ENCODE results near the gene HELZ.

HELZ gene

DNA sequence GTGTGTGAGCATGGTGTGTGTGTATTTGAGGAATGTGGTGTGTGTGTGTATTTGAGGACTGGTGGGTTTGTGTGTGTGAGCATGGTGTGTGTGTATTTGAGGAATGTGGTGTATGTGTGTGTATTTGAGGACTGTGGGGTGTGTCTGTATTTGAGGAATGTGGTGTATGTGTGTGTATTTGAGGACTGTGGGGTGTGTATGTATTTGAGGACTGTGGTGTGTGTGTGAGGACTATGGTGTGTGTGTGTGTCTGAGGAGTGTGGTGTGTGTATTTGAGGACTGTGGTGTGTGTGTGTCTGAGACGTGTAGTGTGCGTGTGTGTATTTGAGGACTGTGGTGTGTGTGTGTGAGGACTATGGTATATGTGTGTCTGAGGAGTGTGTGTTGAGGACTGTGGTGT lies 218.7 kb downstream of the HELZ start:
- DNase-seq (ENCODE audit: low spot score), result no peak

DNA sequence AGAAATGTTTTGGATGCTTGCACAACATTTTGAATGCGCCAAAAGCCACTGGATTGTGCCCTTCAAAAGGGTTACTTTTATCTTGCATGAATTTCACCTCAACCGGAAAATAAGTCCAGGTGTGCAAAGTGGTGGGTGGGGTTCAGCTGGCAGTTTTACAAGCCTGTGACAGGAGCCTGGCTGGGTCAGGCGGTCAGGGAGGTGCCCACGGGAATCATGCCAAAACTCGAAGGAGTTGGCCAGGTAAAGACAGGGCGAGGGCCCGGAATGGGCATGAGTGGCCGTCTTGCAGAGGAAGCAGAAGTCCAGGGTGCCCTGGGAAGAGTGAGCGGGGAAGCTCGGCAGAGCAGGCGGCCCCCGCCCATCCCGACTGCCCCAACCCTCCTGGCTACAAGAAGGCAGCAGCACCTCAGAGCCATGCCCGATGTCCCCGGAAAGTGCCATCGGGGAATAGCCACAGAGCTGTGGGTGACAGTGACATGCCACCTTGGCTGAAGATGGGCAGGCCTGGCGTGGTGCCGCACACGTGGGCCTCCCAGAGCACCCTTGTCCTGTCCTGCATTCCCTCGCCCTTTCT lies 219.7 kb downstream of the HELZ start:
- DNase-seq (ENCODE audit: low spot score), result no peak

- DNase-seq (ENCODE audit: low spot score), result no peak
Observed at GRCh38 chr17:67024736-67025135, 220.3 kb downstream of the HELZ start.

DNA sequence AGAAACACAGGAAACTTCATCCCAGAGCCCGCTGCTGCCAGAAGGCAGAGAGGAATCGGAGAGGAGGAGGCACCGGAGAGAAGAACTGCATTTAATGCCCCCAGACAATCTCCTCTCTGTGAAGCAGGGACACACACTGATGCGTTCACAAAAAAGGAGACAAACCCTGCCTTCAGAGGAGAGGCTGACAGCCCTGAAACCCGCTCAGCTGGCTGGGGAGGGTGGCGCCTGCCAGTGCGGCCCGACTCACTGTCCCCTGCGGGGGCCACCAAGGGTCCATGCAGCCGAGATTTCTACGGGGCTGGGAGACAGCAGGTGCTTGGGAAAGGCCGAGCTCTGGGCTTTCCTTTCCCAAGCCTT lies 222.6 kb downstream of the HELZ start:
- no peak for DNase-seq (ENCODE audit: low spot score)

GRCh38 chr17:67021743-67022450 lies 223.1 kb downstream of the HELZ start:
- no peak for DNase-seq (ENCODE audit: low spot score)

- DNase-seq (ENCODE audit: low spot score), result no peak
Observed at GRCh38 chr17:67021196-67021595, 223.8 kb downstream of the HELZ start.

Data from iPS-NIHi11 (cell line).